Stomach (tissue), 9 donors: ENCODE data around the gene GRIN2D. TPM values are rescaled to one million over a fixed set of nuclear protein-coding genes. Genes with fewer than 3 reads are reported as not detected.

Experiments used
- DNase-seq, 2 donors: peaks; one replicate each; pipeline versions ENCODE4 v3.0.0 to v3.0.0-alpha.2; 2013 to 2019
- H3K27ac ChIP-seq, 5 donors: fragments of 200-600 bp in 4 of 5; sonication (generic) in 4 of 5; one replicate each; pipeline ENCODE4 v1.5.1; 2013 to 2019; ENCODE audit warnings: mild to moderate bottlenecking in 1 of 5, moderate library complexity in 1 of 5
- H3K27me3 ChIP-seq, 3 donors: fragments of 200-600 bp; sonication (generic); one replicate each; pipeline ENCODE4 v1.5.1; 2017 to 2019; ENCODE audit warnings: mixed run types in 1 of 3
- H3K36me3 ChIP-seq, 4 donors: fragments of 200-600 bp; sonication (generic); 1 replicate in 3 of 4; 2 replicates in 1 of 4; pipeline ENCODE4 v1.5.1; 2016 to 2019
- H3K4me1 ChIP-seq, 4 donors: fragments of 200-600 bp; sonication (generic); one replicate each; pipeline ENCODE4 v1.5.1; 2016 to 2019
- H3K4me3 ChIP-seq, 4 donors: fragments of 200-600 bp; sonication (generic) in 3 of 4; one replicate each; pipeline ENCODE4 v1.5.1; 2016 to 2019; ENCODE audit warnings: mild to moderate bottlenecking in 1 of 4
- H3K9me3 ChIP-seq, 4 donors: fragments of 200-600 bp; sonication (generic); one replicate each; pipeline ENCODE4 v1.5.1; 2016 to 2019
- CTCF ChIP-seq, 7 experiments: fragments of 450-650 bp in 4 of 7; fragments of 200-600 bp in 3 of 7; sonication (generic) in 3 of 7; IDR thresholded peaks; one replicate each; pipeline ENCODE4 v1.5.1; 2016 to 2019; ENCODE audit warnings: antibody characterized with exemption in 7 of 7, control low read depth in 2 of 7, mild to moderate bottlenecking in 1 of 7
- EP300 ChIP-seq: sonication (generic); formaldehyde crosslinking; IDR thresholded peaks from one replicate; pipeline ENCODE4 v1.6.1; 2017; ENCODE audit warnings: antibody characterized with exemption
- POLR2A ChIP-seq, 4 donors: fragments of 450-650 bp; IDR thresholded peaks; one replicate each; pipeline ENCODE4 v1.6.1; 2016; ENCODE audit warnings: antibody characterized with exemption in 4 of 4, control low read depth in 2 of 4, mild to moderate bottlenecking in 1 of 4, moderate library complexity in 1 of 4
- POLR2AphosphoS5 ChIP-seq, 3 donors: sonication (generic); formaldehyde crosslinking; IDR thresholded peaks; one replicate each; pipeline ENCODE4 v1.6.1; 2016; ENCODE audit warnings: antibody characterized with exemption in 3 of 3
- WGBS, 5 donors: extraction: QIAGEN DNeasy Blood & Tissue Kit in 3 of 5; methylation state at CpG; one replicate each; pipeline versions ENCODE4 v1.1.5 to v1.1.7; 2013 to 2018; 5-methylcytosine and 5-hydroxymethylcytosine counted together
- intact Hi-C: fragments of 100-400 bp; cut with DNase I; formaldehyde crosslinking; loops from one replicate; pipeline ENCODE4 v1.15.1; 2023; ENCODE audit warnings: low total_unique reads
- polyA plus RNA-seq, 3 donors: library from polyadenylated mRNA; stranded (reverse); fragments of 200-250 nt; gene quantifications; one replicate each; pipeline ENCODE4 v1.2.3, GENCODE V29; 2013
- total RNA-seq, 5 donors: library from RNA; depleted of rRNA; stranded (reverse); fragments of >200 nt; gene quantifications; one replicate each; pipeline versions ENCODE4 v1.1.0 to v1.2.3, GENCODE V29; 2014 to 2016
- donor health status: healthy with polysubstance abuse.
- donor health status: Bipolar disorder and iron deficiency.
- donor health status: healthy.

GRIN2D gene
- total and polyA plus RNA-seq, 8 donors, result 0.06 to 1.8 (median 0.14) TPM; not detected in 3

GRCh38 chr19:48394331-48395169 lies 1.1 kb downstream of the GRIN2D start:
- Histone ChIP-seq H3K4me1 (peaks cover 25 to 55% (median 48%) of the 10 kb centered on the region in 4 donors), H3K36me3 (peaks cover 0 to under 1% (median under 1%) of the 10 kb centered on the region in 4 donors), H3K27me3 (peaks cover 38 to 73% (median 61%) of the 10 kb centered on the region in 3 donors), H3K9me3 (no peaks in the 10 kb centered on the region), H3K27ac (no peak overlapping the region), H3K4me3 (peak overlapping the region in 2 of 4 donors; percentile 10 to 22)
- DNase-seq, result peak in 1 of 2 donors; percentile 37
- no peak for TF ChIP-seq CTCF (IDR thresholded peaks at IDR 0.05)
- TF ChIP-seq POLR2A (IDR thresholded peaks at IDR 0.05), result no peak
- TF ChIP-seq POLR2AphosphoS5 (IDR thresholded peaks at IDR 0.05), result no peak
- TF ChIP-seq EP300, result no peak
- WGBS, 5 donors, result 2 to 6% (median 3%) methylated on average over 25 to 38 of the region's 38 CpGs
- intact Hi-C loops, result no loop called here

GRCh38 chr19:48395170-48395455 lies 1.6 kb downstream of the GRIN2D start:
- DNase-seq, result no peak
- Histone ChIP-seq H3K4me1 (peaks cover 23 to 49% (median 44%) of the 10 kb centered on the region in 4 donors), H3K27me3 (peaks cover 38 to 73% (median 61%) of the 10 kb centered on the region in 3 donors), H3K36me3 (no peaks in the 10 kb centered on the region), H3K27ac (no peak overlapping the region), H3K4me3 (no peak overlapping the region), H3K9me3 (no peaks in the 10 kb centered on the region)
- 10 to 19% (median 12%) methylated on average over 6 of the region's 6 CpGs for WGBS, 5 donors
- intact Hi-C loops, result no loop called here
- TF ChIP-seq POLR2AphosphoS5 (IDR thresholded peaks at IDR 0.05) (no peak), EP300 (no peak), POLR2A (IDR thresholded peaks at IDR 0.05) (no peak), CTCF (IDR thresholded peaks at IDR 0.05) (no peak)

GRCh38 chr19:48395499-48395898 lies 2.0 kb downstream of the GRIN2D start:
- H3K36me3 ChIP-seq, result no peaks in the 10 kb centered on the region
- 18 to 34% (median 28%) methylated on average over 9 of the region's 9 CpGs for WGBS, 5 donors
- peaks cover 21 to 47% (median 41%) of the 10 kb centered on the region in 4 donors for H3K4me1 ChIP-seq
- H3K9me3 ChIP-seq, result no peaks in the 10 kb centered on the region
- no peak for DNase-seq
- no peak overlapping the region for H3K27ac ChIP-seq
- TF ChIP-seq POLR2AphosphoS5 (IDR thresholded peaks at IDR 0.05), result no peak
- intact Hi-C loops, result no loop called here
- no peak overlapping the region for H3K4me3 ChIP-seq
- H3K27me3 ChIP-seq, result peaks cover 38 to 73% (median 61%) of the 10 kb centered on the region in 3 donors

- peaks cover 38 to 73% (median 61%) of the 10 kb centered on the region in 3 donors for H3K27me3 ChIP-seq
- intact Hi-C loops, result no loop called here
- H3K4me1 ChIP-seq, result peaks cover 21 to 47% (median 40%) of the 10 kb centered on the region in 4 donors
- H3K27ac ChIP-seq, result no peak overlapping the region
- 43 to 52% (median 49%) methylated on average over 22 to 24 of the region's 24 CpGs for WGBS, 5 donors
- no peak for TF ChIP-seq EP300
- no peak for TF ChIP-seq CTCF (IDR thresholded peaks at IDR 0.05)
- no peak for TF ChIP-seq POLR2A (IDR thresholded peaks at IDR 0.05)
- TF ChIP-seq POLR2AphosphoS5 (IDR thresholded peaks at IDR 0.05), result no peak
- no peaks in the 10 kb centered on the region for H3K36me3 ChIP-seq
- H3K9me3 ChIP-seq, result no peaks in the 10 kb centered on the region
- H3K4me3 ChIP-seq, result no peak overlapping the region
- peak in 1 of 2 donors; percentile 30 for DNase-seq
These were observed 2.8 kb downstream of the GRIN2D start for GRCh38 chr19:48396016-48396823.
